ENCODE results near the gene ADAM12.

DNA sequence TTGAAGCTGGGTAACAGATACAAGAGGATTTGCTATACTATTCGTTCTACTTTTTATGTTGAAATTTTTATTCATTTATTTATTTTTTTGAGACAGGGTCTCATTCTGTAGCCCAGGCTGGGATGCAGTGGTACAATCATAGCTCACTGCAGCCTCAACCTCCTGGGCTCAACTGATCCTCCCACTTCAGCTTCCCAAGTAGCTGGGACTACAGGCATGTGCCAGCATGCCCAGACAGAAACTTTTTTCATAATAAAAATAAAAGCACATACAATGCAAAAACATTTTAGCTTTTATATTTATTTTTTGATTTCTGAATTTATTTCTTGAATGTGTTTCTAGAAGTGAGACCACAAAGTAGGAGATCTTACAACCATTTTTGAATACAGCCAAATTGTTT, 420.7 kb downstream of the ADAM12 start:
- TF ChIP-seq, protein P1, sequence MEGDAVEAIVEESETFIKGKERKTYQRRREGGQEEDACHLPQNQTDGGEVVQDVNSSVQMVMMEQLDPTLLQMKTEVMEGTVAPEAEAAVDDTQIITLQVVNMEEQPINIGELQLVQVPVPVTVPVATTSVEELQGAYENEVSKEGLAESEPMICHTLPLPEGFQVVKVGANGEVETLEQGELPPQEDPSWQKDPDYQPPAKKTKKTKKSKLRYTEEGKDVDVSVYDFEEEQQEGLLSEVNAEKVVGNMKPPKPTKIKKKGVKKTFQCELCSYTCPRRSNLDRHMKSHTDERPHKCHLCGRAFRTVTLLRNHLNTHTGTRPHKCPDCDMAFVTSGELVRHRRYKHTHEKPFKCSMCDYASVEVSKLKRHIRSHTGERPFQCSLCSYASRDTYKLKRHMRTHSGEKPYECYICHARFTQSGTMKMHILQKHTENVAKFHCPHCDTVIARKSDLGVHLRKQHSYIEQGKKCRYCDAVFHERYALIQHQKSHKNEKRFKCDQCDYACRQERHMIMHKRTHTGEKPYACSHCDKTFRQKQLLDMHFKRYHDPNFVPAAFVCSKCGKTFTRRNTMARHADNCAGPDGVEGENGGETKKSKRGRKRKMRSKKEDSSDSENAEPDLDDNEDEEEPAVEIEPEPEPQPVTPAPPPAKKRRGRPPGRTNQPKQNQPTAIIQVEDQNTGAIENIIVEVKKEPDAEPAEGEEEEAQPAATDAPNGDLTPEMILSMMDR (IDR thresholded peaks at IDR 0.05; ENCODE audit: borderline replicate concordance, extremely low read depth, low read length, poor library complexity, severe bottlenecking) = no peak
- TF ChIP-seq EZH2 (IDR thresholded peaks at IDR 0.05; ENCODE audit: borderline replicate concordance, low read depth, low read length, severe bottlenecking) = no peak
